HL-60 (cell line): ENCODE data around the gene PPP1R9B.
A peak's percentile ranks its signal among the peaks of the same experiment; 100 is the strongest.

Experiments used
- DNase-seq, 2 experiments: peaks; one replicate each; pipeline ENCODE4 v3.0.0-alpha.2; 2010 to 2020; ENCODE audit warnings: low read depth in 1 of 2, low spot score in 1 of 2
- H3K27ac ChIP-seq: fragments of 250-450 bp; sonication (Bioruptor Pico); replicated peaks from 2 replicates; pipeline ENCODE4 v1.5.1; 2020; ENCODE audit warnings: mild to moderate bottlenecking, moderate library complexity
- H3K27me3 ChIP-seq: fragments of 250-450 bp; sonication (Bioruptor Pico); 2 replicates; pipeline ENCODE4 v1.5.1; 2021; ENCODE audit warnings: mild to moderate bottlenecking, moderate library complexity; ENCODE audit not compliant: insufficient read depth, poor library complexity, severe bottlenecking
- H3K4me3 ChIP-seq: replicated peaks from 2 replicates; pipeline ENCODE4 v1.5.1; 2011; ENCODE audit warnings: mild to moderate bottlenecking, control low read depth, low read length; ENCODE audit not compliant: insufficient read depth
- GABPA ChIP-seq: IDR thresholded peaks from 2 replicates; pipeline ENCODE4 v1.6.1; 2012; ENCODE audit warnings: low read depth
- POLR2AphosphoS5 ChIP-seq: IDR thresholded peaks from 2 replicates; pipeline ENCODE4 v1.6.1; 2012; ENCODE audit warnings: low read depth
- SPI1 ChIP-seq: IDR thresholded peaks from 2 replicates; pipeline ENCODE4 v1.6.1; 2012; ENCODE audit warnings: low read depth, mild to moderate bottlenecking, borderline replicate concordance
- TF ChIP-seq, protein P1 (sequence below): IDR thresholded peaks from one replicate; pipeline ENCODE4 v1.5.1; 2011; ENCODE audit warnings: low read length, control low read depth, inconsistent platforms; ENCODE audit not compliant: insufficient read depth
- TF ChIP-seq, protein P2 (sequence below): IDR thresholded peaks from 2 replicates; pipeline ENCODE4 v1.6.1; 2012; ENCODE audit warnings: low read depth; ENCODE audit not compliant: insufficient replicate concordance

PPP1R9B gene

DNA sequence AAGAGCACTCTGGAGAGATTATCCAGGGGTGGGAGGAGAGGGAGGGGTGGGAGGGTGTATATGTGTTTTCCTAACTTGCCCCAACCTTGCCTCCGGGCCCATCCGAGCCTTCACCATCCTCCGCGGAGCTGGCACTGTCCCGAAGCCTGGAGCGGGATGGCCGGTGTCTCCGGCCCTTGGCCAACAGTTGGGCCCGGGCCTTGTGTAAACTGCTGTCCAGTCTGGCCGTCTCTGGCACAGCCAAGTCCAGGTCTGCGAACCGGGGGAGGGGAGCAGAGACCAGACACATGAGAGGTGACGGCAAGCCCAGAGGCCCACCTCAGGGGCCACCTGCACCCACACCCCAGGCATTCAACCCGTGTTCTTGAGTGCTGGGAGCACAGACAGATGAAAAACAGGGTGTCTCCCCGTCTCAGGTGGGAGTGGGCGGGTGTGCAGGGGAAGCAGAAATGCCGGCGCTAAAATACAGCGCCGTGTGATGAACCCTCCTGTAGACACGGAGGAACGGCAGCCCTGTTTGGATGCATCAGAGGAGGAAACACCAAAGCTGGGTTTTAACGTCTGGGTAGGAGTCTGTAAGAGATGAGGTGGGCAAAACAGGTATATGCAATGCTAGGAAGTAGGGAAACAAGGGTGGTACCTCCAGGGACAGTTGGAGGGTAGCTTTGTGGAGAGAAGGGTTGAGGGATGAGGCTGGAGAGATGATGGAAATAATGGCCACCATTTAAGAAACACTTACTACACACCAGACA lies 32.2 kb downstream of the PPP1R9B start:
- Histone ChIP-seq H3K27ac (no peak overlapping the region), H3K4me3 (no peak overlapping the region), H3K27me3 (peaks cover 55% of the 10 kb centered on the region)
- TF ChIP-seq GABPA (no peak), SPI1 (no peak), POLR2AphosphoS5 (no peak)
- TF ChIP-seq, protein P1, sequence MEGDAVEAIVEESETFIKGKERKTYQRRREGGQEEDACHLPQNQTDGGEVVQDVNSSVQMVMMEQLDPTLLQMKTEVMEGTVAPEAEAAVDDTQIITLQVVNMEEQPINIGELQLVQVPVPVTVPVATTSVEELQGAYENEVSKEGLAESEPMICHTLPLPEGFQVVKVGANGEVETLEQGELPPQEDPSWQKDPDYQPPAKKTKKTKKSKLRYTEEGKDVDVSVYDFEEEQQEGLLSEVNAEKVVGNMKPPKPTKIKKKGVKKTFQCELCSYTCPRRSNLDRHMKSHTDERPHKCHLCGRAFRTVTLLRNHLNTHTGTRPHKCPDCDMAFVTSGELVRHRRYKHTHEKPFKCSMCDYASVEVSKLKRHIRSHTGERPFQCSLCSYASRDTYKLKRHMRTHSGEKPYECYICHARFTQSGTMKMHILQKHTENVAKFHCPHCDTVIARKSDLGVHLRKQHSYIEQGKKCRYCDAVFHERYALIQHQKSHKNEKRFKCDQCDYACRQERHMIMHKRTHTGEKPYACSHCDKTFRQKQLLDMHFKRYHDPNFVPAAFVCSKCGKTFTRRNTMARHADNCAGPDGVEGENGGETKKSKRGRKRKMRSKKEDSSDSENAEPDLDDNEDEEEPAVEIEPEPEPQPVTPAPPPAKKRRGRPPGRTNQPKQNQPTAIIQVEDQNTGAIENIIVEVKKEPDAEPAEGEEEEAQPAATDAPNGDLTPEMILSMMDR: no peak
- TF ChIP-seq, protein P2, sequence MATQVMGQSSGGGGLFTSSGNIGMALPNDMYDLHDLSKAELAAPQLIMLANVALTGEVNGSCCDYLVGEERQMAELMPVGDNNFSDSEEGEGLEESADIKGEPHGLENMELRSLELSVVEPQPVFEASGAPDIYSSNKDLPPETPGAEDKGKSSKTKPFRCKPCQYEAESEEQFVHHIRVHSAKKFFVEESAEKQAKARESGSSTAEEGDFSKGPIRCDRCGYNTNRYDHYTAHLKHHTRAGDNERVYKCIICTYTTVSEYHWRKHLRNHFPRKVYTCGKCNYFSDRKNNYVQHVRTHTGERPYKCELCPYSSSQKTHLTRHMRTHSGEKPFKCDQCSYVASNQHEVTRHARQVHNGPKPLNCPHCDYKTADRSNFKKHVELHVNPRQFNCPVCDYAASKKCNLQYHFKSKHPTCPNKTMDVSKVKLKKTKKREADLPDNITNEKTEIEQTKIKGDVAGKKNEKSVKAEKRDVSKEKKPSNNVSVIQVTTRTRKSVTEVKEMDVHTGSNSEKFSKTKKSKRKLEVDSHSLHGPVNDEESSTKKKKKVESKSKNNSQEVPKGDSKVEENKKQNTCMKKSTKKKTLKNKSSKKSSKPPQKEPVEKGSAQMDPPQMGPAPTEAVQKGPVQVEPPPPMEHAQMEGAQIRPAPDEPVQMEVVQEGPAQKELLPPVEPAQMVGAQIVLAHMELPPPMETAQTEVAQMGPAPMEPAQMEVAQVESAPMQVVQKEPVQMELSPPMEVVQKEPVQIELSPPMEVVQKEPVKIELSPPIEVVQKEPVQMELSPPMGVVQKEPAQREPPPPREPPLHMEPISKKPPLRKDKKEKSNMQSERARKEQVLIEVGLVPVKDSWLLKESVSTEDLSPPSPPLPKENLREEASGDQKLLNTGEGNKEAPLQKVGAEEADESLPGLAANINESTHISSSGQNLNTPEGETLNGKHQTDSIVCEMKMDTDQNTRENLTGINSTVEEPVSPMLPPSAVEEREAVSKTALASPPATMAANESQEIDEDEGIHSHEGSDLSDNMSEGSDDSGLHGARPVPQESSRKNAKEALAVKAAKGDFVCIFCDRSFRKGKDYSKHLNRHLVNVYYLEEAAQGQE: no peak
- no peak for DNase-seq

DNA sequence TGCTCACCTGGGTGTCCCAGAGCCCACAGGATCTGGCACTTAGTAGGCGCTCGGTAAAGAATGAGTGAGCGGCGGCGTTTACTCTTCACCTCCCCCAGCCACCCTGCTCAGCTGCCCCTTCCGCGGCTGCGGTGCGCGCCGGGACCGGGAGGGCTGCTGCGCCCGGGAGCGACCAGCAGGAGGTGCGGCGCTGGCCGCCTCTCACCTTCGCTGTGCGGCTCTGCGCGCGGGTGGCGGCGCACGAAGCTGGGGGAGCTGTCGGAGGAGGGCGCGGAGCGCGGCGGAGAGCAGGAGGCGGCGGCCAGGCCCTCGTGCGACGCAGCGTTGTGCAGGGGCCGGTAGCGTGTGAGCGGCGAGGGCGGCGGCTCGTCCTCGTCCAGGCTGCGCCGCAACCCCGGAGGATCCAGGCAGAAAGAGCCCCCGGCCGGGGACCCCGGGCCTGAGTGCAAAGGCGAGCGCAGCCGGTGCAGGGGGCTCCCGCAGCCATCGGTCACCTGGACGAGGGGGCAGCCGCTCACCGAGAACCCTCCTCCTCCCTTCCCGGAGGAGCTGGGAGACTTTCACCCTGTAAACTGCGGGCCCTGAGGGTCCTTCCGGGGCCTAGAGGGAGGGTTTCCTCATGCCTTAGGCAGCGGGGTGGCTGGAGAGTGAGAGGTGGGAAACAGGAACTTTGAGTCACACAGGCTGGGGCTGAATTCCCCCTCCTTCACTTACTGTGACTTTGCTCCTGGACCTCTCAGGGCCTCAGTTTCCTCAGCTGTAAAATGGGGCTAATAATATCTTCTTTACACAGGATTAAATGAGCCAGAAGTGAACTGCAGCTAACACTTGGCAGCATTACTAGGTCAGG lies 33.0 kb downstream of the PPP1R9B start:
- Histone ChIP-seq H3K27ac (no peak overlapping the region), H3K27me3 (peaks cover 46% of the 10 kb centered on the region), H3K4me3 (no peak overlapping the region)
- TF ChIP-seq GABPA (no peak), SPI1 (no peak), POLR2AphosphoS5 (no peak)
- TF ChIP-seq, protein P1: no peak
- TF ChIP-seq, protein P2: no peak
- DNase-seq: peak in 1 of 2 experiments; percentile 61

DNA sequence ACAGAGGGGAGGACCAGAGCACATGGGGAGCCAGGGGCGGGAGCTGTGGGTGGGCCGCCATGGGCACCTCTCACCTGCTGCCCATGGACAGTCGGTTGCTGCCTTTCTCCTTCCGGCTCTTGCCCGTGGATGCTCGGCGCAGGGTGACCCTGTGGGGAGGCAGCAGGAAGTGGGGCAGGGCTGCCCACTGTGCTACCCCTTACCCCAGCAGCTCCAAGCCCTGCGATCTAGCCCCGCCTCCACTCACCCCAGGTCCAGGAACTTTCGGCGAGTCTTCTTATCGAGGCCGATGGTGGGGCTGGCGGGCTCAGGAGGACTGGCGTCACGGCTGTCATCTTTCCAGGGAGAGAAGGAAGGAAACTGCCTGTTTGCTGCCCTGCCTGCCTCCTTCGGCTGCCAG lies 34.7 kb downstream of the PPP1R9B start:
- Histone ChIP-seq H3K4me3 (no peak overlapping the region), H3K27me3 (peaks cover 41% of the 10 kb centered on the region), H3K27ac (no peak overlapping the region)
- no peak for TF ChIP-seq SPI1
- TF ChIP-seq, protein P2: no peak
- TF ChIP-seq, protein P1: no peak
- TF ChIP-seq GABPA: no peak
- TF ChIP-seq POLR2AphosphoS5: no peak
- DNase-seq: no peak
